SIG-M5 treated with dmso at 0.1 percent for 504 hours (cell line): ENCODE data around the gene GPD1L.
"Not testable (repeated sequence)": the region's sequence is repeated elsewhere in the genome, so short reads cannot be mapped to it uniquely, and the experiment has no call there.

Experiments
- DNase-seq: peaks from one replicate; lab custom pipeline; 2025; ENCODE audit not compliant: unreplicated experiment; lab: John Stamatoyannopoulos, UW

The GPD1L gene

DNA sequence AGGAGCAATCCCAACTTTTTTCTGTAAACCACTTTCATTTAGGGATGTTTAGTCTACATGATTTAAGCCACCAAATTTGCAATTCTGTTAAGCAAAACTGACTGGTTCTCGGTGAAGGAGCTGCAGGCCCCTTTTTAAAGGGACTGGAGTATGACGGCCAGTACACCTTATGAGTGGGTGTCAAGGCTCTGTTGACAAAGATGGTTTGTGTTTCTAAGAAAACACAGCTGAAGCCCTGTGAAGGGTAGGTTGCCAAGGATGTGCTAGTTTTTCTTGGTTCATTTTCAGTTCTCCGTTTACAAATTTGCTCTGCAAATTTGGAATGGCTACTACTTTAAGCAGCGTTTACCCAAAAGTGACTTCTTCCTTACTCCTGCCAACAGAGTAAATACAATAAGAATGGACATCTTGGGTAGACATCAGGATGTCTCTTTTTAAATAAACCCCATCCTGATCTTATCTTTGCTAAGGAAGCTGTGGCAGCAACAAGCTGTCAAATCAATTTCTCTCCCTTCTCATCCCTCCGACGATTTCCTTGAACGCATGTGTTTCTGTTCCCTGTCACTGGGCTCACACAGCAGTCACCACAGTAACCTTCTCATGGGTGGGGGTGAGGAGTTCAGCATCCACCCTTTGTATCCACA lies 73.8 kb downstream of the GPD1L start:
- no peak for DNase-seq

DNA sequence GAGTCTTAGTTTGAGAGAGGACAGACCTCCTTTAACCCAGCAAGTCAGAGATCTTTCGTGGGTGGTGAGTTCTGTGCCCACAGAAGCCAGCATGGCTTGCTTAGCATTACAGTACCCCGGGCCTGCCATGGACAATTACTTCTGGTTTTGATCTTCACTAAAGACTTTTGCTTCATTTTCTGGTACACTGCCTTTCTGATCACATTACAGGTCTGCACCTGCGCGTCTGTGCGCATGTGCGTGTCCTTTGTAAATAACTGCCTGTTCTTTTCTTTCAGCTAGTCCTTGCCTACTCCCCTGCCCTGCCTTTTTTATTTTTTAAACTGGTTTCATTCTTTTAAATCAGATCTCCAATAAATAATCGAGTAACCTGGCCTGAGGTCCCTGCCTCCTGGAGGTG lies 74.9 kb downstream of the GPD1L start:
- no peak for DNase-seq

DNA sequence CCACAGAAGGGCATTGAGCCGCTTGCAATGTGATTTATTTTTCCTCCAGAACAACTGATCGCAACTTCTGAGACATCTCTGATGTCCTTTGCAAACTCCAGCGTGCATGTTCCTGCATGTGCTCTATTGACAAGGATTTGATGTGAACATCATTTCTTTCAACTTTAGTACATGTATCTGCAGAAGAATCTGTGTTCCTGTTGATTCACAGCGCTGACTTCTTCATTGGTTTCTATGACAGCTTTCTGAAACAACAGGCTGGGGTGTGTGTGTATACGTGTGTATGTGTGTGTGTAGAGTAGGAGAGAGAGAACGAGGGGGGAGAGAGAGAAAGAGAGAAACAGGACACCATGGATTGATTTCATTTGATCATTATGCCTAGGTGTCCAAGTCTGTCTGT lies 75.4 kb downstream of the GPD1L start:
- DNase-seq, result no peak

DNA sequence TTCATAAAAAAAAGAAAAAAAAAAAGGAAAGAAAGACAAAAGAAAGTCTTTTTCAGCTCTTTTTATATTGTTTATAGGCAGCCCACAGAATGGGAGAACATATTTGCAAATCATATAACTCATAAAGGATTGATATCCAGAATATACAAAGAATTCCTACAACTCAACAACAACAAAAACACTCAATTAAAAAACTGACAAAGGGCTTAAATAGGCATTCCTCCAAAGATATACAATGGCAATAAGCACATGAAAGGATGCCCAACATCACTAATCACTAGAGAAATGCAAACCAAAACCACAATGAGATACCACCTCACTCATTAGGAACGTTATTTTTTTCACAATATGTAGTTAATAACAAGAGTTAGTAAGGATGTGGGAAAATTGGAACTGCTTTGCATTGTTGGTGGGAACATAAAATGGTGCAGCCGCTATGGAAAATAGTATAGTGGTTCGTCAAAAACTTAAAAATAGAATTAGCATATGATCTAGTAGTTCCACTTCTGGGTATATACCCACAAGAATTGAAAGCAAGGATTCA lies 77.8 kb downstream of the GPD1L start:
- DNase-seq, result no peak

DNA sequence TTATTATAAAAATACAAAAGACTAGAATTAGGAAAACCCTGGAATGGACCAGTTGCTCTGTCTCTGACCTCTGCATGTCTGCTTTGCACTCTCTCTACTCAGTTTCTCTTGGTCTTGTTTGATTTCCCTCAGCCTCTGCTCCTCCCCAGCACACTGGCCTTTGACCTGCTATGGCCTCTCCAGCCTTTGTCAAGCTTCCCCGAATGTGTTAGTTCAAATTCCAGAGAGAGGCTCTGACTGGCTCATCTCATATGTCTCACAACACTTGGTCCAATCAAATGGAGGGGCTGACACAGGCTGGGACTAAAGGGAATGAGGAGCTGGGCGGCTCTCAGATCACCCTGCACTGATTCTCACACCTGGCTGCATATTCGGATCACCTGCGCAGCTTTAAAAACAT lies 79.7 kb downstream of the GPD1L start:
- no peak for DNase-seq

DNA sequence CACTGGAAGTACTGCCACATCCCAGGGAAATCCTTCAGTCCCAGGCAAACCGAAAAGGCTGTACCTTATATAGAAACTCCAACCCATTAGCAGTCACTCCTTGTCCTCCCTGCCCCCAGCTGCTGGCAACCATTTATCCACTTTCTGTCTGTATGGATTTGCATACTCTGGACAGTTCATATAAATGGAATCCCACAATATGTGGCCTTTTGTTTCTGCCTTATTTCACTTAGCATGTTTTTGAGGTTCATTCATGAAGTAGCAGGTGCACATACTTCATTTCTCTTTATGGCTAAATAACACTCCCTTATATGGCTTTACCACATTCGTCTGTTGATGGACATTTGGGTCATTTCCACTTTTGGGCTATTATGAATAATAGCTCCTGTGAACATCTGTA lies 80.5 kb downstream of the GPD1L start:
- DNase-seq, result no peak

DNA sequence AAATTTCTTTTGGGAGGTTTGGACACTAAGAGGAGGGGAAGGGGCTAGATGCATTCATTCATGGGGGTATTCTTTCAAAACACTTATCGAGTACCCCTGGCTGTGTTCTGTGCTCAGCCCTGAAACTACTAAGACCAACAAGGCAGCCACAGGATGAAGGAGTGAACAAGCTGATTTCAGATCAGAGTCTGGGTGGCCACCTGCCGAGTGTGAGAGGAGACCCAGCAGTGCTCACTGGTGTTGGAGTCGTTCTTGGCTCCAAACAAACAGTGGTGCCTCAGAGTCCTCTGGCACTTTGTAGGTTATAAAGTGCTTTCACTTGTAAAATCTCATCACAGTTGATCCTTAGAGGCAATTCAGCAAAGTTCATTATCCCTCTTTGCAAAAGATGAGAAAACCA lies 83.3 kb downstream of the GPD1L start:
- DNase-seq, result no peak

DNA sequence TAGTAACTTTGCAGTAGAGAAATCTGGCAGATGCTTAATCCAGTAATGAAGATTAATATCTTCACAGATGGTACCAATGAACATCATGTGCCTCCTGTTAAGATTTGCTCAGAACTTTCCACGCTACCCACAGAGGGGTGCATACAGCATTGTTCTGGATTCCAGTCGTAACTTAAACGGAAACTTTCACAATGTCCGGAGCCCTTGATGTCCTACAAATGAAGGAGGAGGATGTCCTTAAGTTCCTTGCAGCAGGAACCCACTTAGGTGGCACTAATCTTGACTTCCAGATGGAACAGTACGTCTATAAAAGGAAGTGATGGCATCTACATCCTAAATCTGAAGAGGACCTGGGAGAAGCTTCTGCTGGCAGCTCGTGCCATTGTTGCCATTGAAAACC lies 84.1 kb downstream of the GPD1L start:
- not testable (repeated sequence) for DNase-seq

DNA sequence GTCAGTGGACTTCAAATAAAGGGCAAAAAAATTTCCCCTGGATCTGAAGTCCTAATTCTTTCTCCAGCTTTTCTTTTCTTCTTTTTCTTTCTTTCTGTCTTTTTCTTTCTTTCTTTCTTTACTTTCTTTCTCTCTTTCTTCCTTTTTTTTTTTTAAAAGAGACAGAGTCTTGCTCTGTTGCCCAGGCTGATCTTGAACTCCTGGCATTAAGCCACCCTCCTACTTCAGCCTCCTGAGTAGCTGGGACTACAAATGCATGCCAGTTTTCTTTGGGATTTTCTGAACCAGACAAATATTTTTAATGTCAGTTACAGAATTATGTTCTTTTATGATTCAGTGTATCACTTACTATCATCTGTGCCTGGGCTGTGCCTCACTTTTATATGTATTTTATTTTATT lies 86.7 kb downstream of the GPD1L start:
- no peak for DNase-seq

DNA sequence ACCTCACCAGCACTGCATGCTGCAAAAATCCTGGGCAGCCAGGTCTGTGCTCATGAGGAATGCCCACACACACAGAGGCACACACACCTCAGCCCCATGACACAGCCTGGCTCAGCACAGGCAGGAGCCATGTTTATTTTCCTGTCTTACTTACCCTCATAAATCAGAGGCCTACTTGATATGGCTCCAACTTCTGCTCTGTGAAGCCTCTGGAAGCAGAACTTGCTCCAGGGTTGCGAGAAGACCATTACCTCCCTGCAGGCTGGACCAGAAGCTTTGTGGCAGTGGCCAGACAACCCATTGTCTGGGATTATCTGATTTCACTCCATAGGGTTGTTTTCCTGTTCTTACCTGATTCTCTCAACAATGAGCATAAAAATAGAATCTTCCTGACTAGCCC lies 88.2 kb downstream of the GPD1L start:
- DNase-seq, result no peak

DNA sequence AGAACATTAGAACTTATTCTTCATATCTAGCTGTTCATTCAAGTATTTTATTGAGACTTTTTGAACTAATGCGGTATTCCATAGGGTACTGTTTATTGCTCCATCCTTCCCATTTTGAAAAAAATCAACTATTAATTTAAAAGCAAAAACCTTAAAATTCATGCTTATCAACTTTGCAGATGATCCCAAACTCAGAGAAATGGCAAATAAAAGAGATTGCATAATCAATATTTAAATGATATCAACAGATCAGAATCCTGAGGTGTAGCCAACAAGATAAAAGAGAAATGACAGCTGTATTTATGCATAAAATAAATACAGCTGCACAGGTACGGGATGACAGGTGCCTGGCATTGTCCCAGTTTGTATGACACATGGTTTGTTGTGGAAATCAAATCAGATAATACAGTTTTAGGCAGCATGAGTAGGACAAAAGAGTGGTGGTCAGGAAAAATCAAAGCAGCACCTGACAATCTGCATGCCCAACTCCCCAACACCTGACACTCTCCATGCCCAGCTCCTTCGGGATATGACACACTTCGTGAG lies 89.6 kb downstream of the GPD1L start:
- no peak for DNase-seq

DNA sequence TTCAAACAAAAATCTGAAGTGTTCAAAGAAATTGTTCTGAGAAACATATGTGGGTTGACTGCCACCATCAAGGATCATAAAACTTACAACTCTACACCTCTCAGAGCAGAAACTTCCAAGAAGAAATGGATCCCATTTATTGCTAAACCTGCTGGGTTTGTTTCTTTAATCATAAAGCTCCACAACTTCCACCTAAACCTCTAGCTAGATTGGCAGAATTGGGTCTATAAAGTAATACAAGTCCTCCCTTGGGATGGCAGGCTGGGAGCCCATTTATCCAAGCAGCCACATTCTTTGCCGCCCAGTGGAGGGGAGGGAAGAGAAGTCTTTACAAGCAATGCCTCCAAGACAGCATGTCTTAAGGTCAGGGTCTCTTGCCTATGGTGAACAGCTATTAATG lies 91.6 kb downstream of the GPD1L start:
- DNase-seq, result no peak

DNA sequence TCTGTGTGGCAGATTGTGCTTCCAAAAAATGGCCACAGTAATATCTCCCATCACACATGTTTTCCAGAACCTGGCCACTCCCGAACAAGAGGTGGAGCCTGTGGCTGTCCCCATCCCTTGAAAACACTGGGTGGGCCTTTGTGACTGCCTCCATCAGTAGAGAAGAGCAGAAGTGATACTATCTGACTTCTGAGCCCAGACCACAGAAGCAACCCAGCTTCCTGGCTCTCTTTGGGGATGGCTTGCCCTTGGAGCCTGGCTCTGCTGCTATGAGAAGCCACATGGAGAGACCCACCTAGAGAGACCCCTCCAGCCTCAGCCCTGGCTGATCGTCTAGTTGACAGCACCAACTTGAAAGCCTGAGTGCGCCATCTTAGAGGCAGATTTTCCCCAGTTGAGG lies 92.3 kb downstream of the GPD1L start:
- DNase-seq, result peak; percentile 13

DNA sequence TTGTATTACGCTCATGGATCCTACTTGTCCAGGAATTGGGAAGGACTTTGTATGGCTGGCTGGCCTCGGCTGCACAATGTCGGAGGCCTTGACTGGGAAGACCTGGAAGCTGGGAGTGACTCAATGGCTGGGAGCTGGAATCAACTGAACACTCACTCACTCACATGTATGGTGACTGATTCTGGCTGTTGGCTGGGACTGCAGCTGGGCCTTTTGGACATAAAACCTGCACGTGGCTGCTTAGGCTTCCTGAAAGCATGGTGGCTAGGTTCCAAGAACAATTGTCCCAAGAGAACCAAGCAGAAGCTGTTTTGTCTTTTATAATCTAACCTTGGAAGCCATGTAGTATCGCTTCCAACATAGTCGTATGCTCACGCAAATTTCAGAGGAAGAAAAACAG lies 94.1 kb downstream of the GPD1L start:
- no peak for DNase-seq

DNA sequence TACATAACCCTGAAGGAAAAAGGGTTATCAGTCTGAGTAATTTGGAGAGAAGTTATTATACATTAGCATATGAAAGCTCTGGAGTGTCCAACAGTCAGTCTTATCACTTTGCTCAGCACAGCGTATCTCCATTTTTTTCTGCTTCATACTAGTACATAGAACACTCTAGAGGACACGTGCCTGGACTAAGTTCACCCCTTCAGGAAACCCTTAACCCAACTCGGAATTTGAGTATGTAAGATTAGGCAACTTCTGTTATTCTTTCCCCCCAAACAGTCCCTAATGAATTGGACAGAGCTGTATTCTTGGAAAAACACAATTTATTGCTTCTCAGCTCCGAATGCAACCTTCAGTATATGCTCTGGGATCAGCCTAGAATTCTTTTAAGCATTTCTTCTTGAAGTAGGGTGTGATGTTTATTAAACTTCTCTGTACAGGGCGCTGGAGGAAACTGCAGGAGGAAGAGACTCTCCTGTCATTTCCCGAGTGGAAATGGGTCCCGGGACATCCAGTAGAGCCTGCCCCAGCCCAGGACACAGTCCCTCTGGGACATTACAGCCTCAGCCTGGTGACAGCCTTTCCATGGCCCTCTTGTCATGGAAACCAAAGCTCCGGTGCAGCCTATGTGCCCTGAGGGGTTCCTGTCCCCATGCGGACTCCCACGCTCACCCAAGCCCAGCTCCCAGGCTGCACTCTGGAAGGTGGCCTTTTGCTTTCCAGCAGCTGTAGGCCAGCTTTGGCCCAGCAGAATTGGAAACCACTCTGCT lies 94.8 kb downstream of the GPD1L start:
- DNase-seq, result no peak

DNA sequence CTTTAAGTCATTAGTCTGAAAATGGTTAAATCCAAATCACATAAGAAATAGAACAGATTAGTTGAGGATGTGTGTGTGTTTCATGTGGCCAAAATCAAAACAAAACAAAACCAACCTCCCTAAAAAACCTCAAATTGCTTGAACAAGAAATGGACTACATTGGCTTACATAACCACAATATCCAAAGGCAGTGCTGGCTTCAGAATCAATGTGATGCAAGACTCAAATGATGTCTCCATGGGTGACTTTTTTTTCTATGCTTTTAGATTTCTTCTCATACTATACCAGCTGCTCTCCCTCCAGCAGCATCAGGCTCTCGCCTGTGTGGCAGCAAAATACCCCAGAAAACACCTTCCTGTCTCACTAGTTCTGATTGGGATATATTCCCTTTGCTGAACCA lies 96.1 kb downstream of the GPD1L start:
- DNase-seq, result no peak

DNA sequence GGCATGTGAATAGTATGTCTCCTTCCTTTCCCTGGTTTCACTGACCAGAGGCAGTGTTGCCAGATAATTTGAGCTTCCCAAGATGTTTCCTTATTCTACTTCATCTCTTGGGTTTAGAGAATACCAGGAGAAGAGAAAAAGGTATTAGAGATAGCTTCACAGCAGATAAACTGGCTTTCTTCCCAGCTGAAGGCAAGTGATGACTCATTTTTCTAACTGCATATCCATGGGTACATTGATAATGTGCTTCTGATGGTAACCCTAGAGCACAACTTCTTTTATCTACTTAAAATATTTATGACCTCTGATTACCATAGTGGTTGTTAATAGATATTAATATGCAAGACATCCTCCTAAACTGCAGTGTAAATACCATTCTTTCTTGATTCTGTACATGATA lies 97.4 kb downstream of the GPD1L start:
- no peak for DNase-seq

DNA sequence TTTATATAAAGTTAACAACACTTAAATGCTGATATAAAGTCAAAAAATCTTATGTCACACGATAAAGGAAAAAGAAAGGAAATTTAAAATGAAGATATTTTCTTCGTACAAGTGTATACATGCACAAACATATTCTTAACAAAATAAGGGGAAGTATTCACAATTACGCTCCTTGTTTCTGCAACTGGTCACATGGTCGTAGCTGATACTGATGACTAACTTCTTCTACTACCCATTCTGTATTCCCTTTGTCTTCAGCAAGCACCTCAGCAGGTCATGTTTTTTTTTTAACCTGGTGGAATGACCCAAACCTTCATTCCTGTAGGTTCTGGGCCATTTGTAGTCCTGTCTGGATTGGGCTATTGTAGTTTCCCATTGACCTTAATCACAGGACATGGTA lies 102.0 kb downstream of the GPD1L start:
- DNase-seq, result peak; percentile 9

DNA sequence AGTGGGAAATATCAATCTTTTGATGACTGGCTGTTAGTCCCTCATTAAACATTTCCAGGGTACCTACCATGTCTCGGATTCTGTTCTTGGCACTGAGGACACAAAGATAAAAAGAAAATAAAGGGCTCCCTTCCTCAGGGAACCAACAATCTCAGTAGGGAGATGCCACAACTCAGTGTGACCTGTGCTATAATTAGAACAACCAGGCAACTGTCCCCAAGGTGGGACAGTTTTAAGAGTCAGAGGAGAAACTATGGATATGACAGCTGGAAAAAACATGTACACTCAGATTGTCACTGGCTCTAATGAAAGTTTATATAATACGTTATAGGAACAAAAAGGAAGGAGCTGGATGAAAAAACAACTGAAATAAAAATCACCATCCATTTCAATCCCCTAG lies 108.8 kb downstream of the GPD1L start:
- DNase-seq, result no peak

DNA sequence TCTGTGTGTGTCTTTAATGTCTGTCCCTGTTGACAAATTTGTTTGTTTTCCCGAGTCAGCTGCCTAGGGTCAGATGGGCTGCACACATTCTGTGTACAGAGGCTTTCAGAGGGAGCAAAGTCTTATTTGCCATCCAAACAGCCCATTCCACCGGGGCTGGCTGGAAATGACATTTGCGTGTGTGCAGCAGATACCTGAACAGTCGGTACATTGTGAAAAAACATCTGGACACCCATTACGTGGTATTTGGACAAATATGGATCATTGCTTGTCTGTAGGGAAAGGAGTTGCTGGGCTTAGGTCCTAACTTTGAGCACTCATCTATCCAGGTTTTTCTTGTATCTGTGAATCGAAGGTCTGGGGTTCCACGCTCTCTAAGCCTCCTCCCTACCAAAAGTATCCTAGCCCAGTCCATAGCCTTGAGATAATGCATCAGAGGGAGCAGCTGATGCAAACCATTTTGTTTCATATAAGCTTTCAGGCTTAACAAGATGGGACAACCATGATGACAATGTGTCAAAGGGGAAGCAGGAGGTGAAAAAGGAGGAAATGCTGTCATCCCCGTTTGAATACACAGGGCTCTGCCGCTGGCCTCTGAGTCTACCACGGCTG lies 109.9 kb downstream of the GPD1L start:
- DNase-seq, result no peak

DNA sequence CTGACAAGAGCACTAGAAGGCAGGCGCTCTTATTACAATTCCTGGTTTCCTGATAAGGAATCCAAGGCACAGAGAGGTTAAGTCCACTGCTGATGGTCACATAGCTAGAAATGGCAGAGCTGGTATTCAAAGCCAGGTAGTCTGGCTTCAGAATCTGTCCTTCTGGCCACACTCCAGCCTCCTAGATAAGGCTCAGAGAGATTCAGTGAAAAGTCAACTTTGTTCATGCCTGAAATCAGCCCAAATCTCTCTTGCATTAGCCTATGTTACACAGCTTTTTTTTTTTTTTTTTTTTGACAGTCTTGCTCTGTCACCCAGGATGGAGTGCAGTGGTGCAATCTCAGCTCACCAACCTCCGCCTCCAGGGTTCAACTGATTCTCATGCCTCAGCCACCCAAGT lies 110.9 kb downstream of the GPD1L start:
- no peak for DNase-seq
